ENCODE results near the gene STH. TPM values are rescaled to one million over a fixed set of nuclear protein-coding genes. Genes with fewer than 3 reads are reported as not detected.

The STH gene
- total RNA-seq, 1 donor from 2014 or later, result not detected

DNA sequence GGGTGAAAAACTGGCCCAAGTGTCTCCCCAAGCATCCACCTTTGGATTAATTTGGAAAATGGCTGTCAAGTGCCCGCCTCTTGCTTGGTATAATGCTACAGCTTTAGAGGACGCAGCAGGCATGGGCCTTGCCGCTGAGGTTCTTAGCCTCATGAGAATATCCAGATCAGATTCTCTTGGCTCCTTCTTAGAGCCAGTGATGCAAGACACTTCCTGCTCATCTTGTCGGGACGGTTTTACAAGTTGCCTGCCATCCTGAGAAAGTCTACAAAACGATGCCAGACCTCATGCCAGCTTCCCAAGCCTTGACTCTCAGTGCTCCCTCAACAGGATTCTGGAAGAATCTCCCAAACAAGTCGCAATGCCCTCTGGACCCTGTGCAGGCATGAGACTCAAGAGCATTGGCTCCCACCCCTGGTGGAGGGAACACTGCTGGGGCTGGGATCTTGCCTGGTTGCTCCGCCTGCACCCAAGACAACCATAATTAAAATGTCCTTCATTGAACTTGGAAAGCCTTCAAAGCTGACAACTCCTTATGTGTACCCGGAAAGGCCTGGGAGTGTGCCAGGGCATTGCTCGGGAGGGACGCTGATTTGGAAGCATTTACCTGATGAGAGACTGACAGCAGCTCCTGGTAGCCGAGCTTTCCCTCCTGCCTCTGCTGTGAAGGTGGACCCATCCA, 25.8 kb upstream of the STH start:
- no peak overlapping the region for H3K4me3 ChIP-seq
- no peak overlapping the region for H3K27ac ChIP-seq
- no peaks in the 10 kb centered on the region for H3K4me1 ChIP-seq
- DNase-seq (no peak), ATAC-seq (no peak)
- H3K9me3 ChIP-seq, result no peaks in the 10 kb centered on the region
- no peaks in the 10 kb centered on the region for H3K27me3 ChIP-seq (ENCODE audit: low read depth)
- intact Hi-C loops (cut with DNase I), result no loop called here
- H3K36me3 ChIP-seq, result no peaks in the 10 kb centered on the region
- TF ChIP-seq, protein P1, sequence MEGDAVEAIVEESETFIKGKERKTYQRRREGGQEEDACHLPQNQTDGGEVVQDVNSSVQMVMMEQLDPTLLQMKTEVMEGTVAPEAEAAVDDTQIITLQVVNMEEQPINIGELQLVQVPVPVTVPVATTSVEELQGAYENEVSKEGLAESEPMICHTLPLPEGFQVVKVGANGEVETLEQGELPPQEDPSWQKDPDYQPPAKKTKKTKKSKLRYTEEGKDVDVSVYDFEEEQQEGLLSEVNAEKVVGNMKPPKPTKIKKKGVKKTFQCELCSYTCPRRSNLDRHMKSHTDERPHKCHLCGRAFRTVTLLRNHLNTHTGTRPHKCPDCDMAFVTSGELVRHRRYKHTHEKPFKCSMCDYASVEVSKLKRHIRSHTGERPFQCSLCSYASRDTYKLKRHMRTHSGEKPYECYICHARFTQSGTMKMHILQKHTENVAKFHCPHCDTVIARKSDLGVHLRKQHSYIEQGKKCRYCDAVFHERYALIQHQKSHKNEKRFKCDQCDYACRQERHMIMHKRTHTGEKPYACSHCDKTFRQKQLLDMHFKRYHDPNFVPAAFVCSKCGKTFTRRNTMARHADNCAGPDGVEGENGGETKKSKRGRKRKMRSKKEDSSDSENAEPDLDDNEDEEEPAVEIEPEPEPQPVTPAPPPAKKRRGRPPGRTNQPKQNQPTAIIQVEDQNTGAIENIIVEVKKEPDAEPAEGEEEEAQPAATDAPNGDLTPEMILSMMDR (IDR thresholded peaks at IDR 0.05), result no peak

DNA sequence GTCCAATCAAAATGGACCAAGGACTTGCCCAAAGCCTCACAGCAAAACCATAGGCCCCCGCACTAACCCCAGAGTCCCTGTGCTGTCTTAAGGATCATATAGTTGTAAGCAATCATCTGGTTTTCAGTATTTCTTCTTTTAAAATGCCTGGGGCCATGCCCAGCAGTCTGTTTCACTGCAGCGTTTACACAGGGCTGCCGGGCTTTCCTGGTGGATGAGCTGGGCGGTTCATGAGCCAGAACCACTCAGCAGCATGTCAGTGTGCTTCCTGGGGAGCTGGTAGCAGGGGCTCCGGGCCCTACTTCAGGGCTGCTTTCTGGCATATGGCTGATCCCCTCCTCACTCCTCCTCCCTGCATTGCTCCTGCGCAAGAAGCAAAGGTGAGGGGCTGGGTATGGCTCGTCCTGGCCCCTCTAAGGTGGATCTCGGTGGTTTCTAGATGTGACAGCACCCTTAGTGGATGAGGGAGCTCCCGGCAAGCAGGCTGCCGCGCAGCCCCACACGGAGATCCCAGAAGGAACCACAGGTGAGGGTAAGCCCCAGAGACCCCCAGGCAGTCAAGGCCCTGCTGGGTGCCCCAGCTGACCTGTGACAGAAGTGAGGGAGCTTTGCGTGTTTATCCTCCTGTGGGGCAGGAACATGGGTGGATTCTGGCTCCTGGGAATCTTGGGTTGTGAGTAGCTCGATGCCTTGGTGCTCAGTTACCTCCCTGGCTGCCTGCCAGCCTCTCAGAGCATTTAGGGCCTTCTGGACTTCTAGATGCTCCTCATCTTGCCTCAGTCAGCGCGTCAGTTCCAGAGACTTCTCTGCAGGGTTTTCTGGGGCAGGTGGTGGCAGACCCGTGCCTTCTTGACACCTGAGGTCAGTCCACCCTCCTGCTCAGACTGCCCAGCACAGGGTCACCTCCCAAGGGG, 24.8 kb upstream of the STH start:
- H3K27ac ChIP-seq, result no peak overlapping the region
- no peaks in the 10 kb centered on the region for H3K27me3 ChIP-seq (ENCODE audit: low read depth)
- intact Hi-C loops (cut with DNase I), result no loop called here
- TF ChIP-seq, protein P1 (IDR thresholded peaks at IDR 0.05), result no peak
- ATAC-seq (no peak), DNase-seq (no peak)
- no peaks in the 10 kb centered on the region for H3K36me3 ChIP-seq
- H3K4me1 ChIP-seq, result no peaks in the 10 kb centered on the region
- H3K4me3 ChIP-seq, result no peak overlapping the region
- no peaks in the 10 kb centered on the region for H3K9me3 ChIP-seq

DNA sequence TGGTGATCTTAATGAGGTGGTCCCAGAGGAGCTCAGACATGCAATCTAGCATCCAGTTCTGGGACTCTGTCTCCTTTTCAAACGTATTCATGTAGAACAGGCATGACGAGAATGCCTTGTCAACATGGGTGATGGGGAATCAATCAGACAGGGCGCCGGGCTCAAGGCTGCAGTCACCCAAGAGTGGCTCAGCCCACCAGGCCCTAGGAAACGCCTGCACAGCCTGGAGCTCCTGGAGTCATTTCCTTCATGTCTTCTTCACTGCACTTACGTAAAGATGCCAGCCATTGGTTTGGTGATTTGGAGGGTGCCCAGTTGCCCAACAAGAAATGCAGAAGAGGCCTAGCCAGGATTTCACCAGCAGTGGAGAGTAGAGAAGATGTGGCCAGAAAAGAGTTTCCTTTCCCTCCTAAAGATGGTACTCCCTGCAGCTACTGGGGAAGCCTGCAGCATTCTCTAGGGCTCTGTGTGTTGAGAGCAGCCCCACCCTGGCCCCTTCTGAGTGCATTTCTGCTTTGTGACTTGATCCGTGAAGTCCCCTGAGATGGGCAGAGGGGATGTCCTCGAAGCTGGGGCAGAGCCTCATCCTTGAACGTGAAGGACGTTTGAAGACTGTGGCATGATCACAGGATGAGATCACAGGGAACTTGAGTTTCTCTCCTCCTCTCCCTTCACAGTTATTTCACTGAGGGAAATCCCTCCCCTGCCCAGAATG, 24.0 kb upstream of the STH start:
- no peaks in the 10 kb centered on the region for H3K36me3 ChIP-seq
- H3K27me3 ChIP-seq (ENCODE audit: low read depth), result no peaks in the 10 kb centered on the region
- ATAC-seq (no peak), DNase-seq (no peak)
- intact Hi-C loops (cut with DNase I), result no loop called here
- TF ChIP-seq, protein P1 (IDR thresholded peaks at IDR 0.05), result no peak
- no peak overlapping the region for H3K27ac ChIP-seq
- no peak overlapping the region for H3K4me3 ChIP-seq
- H3K9me3 ChIP-seq, result no peaks in the 10 kb centered on the region
- H3K4me1 ChIP-seq, result no peaks in the 10 kb centered on the region

DNA sequence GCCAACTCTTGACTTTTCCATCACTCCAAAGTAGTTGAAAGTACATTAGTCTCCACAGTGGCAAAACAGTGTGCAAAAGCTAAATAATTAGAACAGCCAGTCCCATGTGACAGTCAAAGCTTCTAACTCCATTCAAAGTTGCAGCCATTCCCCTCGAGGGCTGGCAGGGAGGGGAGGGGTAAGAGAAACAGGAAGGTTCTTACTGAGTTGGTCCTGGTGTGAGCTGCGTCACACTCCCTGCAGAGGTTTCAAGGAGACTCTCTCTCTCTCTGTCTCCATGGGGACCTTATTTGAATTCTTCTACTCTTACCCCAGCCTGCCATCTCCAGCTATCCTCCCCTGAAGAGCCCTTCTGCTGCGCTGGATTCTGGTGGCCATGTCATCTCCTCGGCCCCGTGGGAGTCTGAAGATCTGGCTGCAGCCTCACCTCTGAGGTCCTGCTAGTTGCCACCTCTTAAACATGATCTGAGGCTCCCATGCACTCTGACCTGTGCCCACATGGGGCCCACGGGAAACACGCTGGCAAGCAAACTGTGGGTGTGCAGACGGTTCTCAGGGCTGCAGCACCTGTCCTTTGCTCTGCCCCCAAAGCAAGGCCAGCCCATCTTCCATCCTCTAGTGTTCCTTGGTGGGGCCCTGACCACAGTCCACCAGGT, 23.3 kb upstream of the STH start:
- H3K4me1 ChIP-seq, result no peaks in the 10 kb centered on the region
- no peaks in the 10 kb centered on the region for H3K36me3 ChIP-seq
- no peaks in the 10 kb centered on the region for H3K27me3 ChIP-seq (ENCODE audit: low read depth)
- intact Hi-C loops (cut with DNase I), result no loop called here
- H3K9me3 ChIP-seq, result no peaks in the 10 kb centered on the region
- H3K27ac ChIP-seq, result no peak overlapping the region
- ATAC-seq (no peak), DNase-seq (no peak)
- TF ChIP-seq, protein P1 (IDR thresholded peaks at IDR 0.05), result no peak
- no peak overlapping the region for H3K4me3 ChIP-seq

DNA sequence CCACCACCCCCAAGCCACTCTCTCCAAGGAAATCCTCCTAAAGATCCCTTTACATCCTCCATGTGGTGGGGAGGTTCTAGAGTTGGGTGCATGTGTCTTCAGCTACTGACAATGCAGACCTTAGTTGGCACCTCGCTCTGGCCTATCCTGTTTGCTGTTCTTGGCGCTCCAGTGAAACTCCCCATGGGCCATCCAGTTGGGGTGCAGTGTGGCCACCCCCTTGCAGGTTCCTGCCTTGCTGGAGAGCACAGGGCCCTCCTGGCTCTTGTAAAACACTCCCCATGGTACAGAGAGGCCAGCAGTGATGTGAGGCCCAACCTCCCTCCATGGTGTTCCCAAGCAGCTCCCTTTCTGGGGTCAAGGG, 22.7 kb upstream of the STH start:
- DNase-seq (no peak), ATAC-seq (no peak)
- intact Hi-C loops (cut with DNase I), result no loop called here
- Histone ChIP-seq H3K4me1 (no peaks in the 10 kb centered on the region), H3K27me3 (ENCODE audit: low read depth) (no peaks in the 10 kb centered on the region), H3K27ac (no peak overlapping the region), H3K36me3 (no peaks in the 10 kb centered on the region), H3K9me3 (no peaks in the 10 kb centered on the region), H3K4me3 (no peak overlapping the region)
- TF ChIP-seq, protein P1 (IDR thresholded peaks at IDR 0.05), result no peak
